Measurements from ENCODE around the gene C11orf68. TPM values are rescaled to one million over a fixed set of nuclear protein-coding genes. Genes with fewer than 3 reads are reported as not detected.
A peak's percentile ranks its signal among the peaks of the same experiment; 100 is the strongest.

The C11orf68 gene
- total RNA-seq, 6 experiments from 2014 or later = 79.0 to 94.6 (median 85.0) TPM

DNA sequence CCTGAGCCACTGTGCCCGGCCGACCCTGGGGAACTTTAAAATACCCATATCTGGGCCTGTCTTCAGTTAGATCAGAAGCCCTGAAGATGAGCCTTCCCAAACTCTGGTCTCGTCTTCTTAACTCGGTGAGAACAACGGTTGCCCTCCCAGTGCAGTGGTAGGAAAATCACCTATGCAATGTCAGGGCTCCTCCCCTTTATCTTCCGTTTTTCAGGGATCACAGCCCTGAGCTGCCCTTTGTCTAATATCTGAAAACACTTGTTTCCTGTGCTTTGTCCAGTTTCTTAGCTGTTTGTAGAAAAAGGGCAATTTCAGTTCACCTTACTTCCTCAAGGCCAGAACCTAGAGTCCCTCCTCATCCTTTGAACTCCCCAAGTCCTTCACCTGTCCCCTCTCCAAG is 9.8 kb upstream of the C11orf68 start:
- no peak overlapping the region; the same call in 1 of the 2 replicates for H3K27ac Mint-ChIP-seq
- TF ChIP-seq, protein P1, sequence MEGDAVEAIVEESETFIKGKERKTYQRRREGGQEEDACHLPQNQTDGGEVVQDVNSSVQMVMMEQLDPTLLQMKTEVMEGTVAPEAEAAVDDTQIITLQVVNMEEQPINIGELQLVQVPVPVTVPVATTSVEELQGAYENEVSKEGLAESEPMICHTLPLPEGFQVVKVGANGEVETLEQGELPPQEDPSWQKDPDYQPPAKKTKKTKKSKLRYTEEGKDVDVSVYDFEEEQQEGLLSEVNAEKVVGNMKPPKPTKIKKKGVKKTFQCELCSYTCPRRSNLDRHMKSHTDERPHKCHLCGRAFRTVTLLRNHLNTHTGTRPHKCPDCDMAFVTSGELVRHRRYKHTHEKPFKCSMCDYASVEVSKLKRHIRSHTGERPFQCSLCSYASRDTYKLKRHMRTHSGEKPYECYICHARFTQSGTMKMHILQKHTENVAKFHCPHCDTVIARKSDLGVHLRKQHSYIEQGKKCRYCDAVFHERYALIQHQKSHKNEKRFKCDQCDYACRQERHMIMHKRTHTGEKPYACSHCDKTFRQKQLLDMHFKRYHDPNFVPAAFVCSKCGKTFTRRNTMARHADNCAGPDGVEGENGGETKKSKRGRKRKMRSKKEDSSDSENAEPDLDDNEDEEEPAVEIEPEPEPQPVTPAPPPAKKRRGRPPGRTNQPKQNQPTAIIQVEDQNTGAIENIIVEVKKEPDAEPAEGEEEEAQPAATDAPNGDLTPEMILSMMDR (IDR thresholded peaks at IDR 0.05) = no peak
- H3K4me3 Mint-ChIP-seq = no peak overlapping the region
- H3K27me3 Mint-ChIP-seq (ENCODE audit: insufficient read depth) = peaks cover 3% of the 10 kb centered on the region; the same call in 1 of the 2 replicates
- DNase-seq = no peak
- H3K9me3 Mint-ChIP-seq = no peaks in the 10 kb centered on the region
- H3K36me3 Mint-ChIP-seq (ENCODE audit: low read depth) = peaks cover 7% of the 10 kb centered on the region; the same call in 1 of the 2 replicates
- peaks cover 6% of the 10 kb centered on the region for H3K4me1 Mint-ChIP-seq (ENCODE audit: low read depth)

DNA sequence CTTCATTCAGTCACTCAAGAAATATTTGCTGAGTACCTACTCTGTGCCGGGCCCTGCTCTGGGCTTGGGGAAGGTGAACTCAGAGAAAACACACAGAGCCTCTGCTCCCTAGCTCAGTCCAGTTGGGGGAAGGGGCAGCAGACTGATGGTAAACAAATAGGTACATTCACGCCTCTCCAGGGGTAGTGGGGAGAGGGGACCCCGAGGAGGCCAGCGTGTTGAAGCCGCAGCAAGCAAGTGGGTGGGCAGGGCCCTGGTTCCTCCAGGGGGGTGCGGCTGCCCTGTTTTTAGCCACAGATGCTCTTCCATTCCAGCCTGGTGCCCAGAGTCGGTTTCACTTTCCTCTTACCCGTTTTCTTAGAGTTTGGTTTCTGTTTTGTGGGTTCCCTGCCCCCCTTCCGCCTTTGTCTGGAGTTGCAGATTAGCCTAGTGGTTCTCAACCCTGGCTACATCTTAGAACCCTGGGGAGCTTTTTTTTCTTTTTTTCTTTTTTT is 9.1 kb upstream of the C11orf68 start:
- Mint-ChIP-seq H3K4me1 (ENCODE audit: low read depth) (peaks cover 6% of the 10 kb centered on the region), H3K27ac (no peak overlapping the region), H3K4me3 (no peak overlapping the region), H3K9me3 (no peaks in the 10 kb centered on the region), H3K36me3 (ENCODE audit: low read depth) (peaks cover 15% of the 10 kb centered on the region; the same call in 1 of the 2 replicates), H3K27me3 (ENCODE audit: insufficient read depth) (peaks cover 3% of the 10 kb centered on the region; the same call in 1 of the 2 replicates)
- TF ChIP-seq, protein P1 (IDR thresholded peaks at IDR 0.05) = no peak
- no peak for DNase-seq

DNA sequence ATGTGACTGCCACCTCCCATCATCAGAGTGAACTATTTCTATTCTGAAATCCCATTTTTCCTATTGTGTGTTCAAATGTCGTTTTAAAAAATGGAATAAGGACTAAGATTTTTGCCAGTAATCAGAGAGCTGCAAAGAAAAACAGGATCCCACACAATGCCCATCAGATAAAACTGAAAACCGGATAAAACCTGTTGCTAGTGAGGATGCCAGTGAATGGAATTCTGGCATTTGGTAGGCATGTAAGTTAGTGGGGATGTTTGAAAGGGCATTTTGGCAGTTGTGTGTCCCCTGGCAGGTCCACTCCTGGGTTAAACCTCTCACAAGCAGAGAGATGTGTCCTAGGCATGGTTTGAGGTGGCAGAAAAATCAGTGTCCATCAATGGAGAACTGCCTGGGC is 6.5 kb upstream of the C11orf68 start:
- TF ChIP-seq, protein P1 (IDR thresholded peaks at IDR 0.05) = no peak
- Mint-ChIP-seq H3K27ac (peak overlapping the region; percentile 13; the same call in 1 of the 2 replicates), H3K9me3 (no peaks in the 10 kb centered on the region), H3K27me3 (ENCODE audit: insufficient read depth) (peaks cover 5% of the 10 kb centered on the region), H3K36me3 (ENCODE audit: low read depth) (peaks cover 29% of the 10 kb centered on the region; the same call in 1 of the 2 replicates), H3K4me3 (no peak overlapping the region), H3K4me1 (ENCODE audit: low read depth) (peaks cover 17% of the 10 kb centered on the region)
- DNase-seq = no peak

DNA sequence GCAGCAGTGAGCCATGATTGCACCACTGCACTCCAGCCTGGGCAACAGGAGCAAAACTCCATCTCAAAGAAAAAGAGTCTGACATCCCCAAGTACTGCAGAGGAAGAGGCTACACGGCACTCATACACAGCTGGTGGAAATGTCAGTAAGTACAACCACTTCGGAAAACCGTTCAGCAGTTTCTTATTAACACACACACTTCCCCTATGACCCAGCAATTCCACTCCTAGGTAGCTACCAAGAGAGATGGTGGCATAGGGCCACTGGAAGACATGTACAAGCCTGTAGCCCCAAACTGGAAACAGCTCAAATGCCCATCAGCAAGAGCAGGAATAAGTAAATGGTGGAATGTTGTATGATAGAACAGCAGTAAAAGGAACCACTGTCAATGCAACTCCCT is 3.7 kb upstream of the C11orf68 start:
- peaks cover 39% of the 10 kb centered on the region; the same call in 1 of the 2 replicates for H3K36me3 Mint-ChIP-seq (ENCODE audit: low read depth)
- peak overlapping the region; percentile 61 for H3K4me3 Mint-ChIP-seq
- peaks cover 4% of the 10 kb centered on the region for H3K27me3 Mint-ChIP-seq (ENCODE audit: insufficient read depth)
- no peaks in the 10 kb centered on the region for H3K9me3 Mint-ChIP-seq
- peaks cover 17% of the 10 kb centered on the region for H3K4me1 Mint-ChIP-seq (ENCODE audit: low read depth)
- DNase-seq = no peak
- TF ChIP-seq, protein P1 (IDR thresholded peaks at IDR 0.05) = no peak
- H3K27ac Mint-ChIP-seq = peak overlapping the region; percentile 51

DNA sequence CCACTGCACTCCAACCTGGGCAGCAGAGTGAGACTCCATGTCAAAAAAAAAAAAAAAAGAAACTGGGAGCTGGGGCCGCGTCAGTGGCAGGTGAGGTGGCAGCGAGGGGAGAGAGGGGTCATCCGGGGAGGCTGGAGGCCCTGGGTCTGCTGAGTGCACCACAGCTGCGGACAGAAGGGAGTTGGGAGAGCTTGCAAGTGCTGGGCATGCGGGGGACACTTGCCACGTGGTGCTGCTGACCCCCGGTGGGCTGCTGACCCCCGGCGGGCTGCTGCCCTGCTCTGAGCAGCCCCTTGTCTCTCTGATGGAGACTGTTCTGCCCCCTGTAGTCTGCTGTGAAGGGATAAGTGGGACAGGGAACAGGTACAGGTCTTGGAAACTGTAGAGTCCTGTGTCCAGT is 3.0 kb upstream of the C11orf68 start:
- Mint-ChIP-seq H3K27ac (no peak overlapping the region; the same call in 1 of the 2 replicates), H3K4me3 (peak overlapping the region; percentile 94), H3K27me3 (ENCODE audit: insufficient read depth) (peaks cover 4% of the 10 kb centered on the region), H3K36me3 (ENCODE audit: low read depth) (peaks cover 44% of the 10 kb centered on the region), H3K9me3 (no peaks in the 10 kb centered on the region), H3K4me1 (ENCODE audit: low read depth) (peaks cover 22% of the 10 kb centered on the region)
- DNase-seq = no peak
- TF ChIP-seq, protein P1 (IDR thresholded peaks at IDR 0.05) = no peak
